ENCODE results near the gene PLD2.
A peak's percentile ranks its signal among the peaks of the same experiment; 100 is the strongest.

The PLD2 gene, protein sequence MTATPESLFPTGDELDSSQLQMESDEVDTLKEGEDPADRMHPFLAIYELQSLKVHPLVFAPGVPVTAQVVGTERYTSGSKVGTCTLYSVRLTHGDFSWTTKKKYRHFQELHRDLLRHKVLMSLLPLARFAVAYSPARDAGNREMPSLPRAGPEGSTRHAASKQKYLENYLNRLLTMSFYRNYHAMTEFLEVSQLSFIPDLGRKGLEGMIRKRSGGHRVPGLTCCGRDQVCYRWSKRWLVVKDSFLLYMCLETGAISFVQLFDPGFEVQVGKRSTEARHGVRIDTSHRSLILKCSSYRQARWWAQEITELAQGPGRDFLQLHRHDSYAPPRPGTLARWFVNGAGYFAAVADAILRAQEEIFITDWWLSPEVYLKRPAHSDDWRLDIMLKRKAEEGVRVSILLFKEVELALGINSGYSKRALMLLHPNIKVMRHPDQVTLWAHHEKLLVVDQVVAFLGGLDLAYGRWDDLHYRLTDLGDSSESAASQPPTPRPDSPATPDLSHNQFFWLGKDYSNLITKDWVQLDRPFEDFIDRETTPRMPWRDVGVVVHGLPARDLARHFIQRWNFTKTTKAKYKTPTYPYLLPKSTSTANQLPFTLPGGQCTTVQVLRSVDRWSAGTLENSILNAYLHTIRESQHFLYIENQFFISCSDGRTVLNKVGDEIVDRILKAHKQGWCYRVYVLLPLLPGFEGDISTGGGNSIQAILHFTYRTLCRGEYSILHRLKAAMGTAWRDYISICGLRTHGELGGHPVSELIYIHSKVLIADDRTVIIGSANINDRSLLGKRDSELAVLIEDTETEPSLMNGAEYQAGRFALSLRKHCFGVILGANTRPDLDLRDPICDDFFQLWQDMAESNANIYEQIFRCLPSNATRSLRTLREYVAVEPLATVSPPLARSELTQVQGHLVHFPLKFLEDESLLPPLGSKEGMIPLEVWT

GRCh38 chr17:4806777-4807604 is at the start of gene PLD2:
PLD2 (plus strand) TSS chr17:4807152; CDS start chr17:4807773, 621 bp downstream.
- peak; percentile 76 to 87 for DNase-seq (ENCODE audit: low read depth in 2 of 2)

DNA sequence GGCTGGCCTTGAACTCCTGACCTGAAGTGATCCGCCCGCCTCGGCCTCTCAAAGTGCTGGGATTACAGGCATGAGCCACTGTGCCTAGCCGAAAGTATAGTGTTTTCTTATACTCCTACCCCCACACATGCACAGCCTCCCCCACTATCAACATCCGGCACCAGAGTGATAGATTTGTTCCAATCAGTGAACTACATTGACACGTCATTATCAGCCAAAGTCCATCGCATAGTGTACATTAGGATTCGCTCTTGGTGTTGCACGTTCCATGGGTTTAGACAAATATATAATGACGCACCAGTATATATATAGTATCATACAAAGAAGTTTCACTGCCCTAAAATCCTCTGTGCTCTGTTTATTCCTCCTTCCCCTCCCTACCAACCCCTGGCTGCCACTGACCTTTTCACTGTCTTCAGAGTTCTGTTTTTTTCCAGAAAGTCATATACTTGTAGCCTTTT is 47.1 kb upstream of the PLD2 start:
- DNase-seq (ENCODE audit: low read depth in 2 of 2), result no peak

GRCh38 chr17:4764595-4764994 is 42.4 kb upstream of the PLD2 start:
- no peak for DNase-seq (ENCODE audit: low read depth in 2 of 2)

DNA sequence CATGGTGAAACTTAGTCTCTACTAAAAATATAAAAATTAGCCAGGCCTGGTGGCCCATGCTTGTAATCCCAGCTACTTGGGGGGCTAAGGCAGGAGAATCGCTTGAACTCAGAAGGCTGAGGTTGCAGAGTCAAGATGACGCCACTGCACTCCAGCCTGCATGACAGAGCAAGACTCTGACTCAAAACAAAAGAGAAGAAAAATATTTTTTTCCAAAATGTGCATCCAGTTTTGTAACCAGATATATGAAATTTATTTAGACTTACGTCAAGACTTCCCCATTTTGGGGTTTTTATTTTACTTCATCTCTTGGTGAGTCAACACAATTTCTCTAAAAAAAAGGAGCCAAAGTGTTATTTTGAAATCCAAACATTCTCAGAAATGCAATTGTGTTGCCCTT is 40.8 kb upstream of the PLD2 start:
- no peak for DNase-seq (ENCODE audit: low read depth in 2 of 2)

- DNase-seq (ENCODE audit: low read depth in 2 of 2), result no peak
Measured at GRCh38 chr17:4766723-4767122, 40.2 kb upstream of the PLD2 start.

GRCh38 chr17:4768298-4768697 is 38.7 kb upstream of the PLD2 start:
- no peak for DNase-seq (ENCODE audit: low read depth in 2 of 2)

DNA sequence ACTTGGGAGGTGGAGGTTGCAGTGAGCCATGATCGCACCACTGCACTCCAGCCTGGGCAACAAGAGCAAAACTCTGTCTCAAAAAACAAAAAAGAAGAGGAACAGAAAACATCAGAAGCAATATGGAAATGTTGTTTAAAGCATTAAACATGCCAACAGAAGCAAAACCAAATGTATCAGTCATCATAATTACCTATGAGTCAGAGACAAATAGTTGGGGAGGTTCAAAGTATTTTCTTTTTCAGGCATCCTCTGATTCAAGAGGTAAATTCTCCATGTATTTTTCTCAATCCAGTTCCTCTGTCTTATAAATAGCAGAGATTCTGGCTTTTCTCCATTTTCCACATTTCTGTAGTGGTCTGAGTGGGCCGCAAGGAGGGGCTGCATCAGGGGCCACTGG is 37.3 kb upstream of the PLD2 start:
- DNase-seq (ENCODE audit: low read depth in 2 of 2), result no peak

DNA sequence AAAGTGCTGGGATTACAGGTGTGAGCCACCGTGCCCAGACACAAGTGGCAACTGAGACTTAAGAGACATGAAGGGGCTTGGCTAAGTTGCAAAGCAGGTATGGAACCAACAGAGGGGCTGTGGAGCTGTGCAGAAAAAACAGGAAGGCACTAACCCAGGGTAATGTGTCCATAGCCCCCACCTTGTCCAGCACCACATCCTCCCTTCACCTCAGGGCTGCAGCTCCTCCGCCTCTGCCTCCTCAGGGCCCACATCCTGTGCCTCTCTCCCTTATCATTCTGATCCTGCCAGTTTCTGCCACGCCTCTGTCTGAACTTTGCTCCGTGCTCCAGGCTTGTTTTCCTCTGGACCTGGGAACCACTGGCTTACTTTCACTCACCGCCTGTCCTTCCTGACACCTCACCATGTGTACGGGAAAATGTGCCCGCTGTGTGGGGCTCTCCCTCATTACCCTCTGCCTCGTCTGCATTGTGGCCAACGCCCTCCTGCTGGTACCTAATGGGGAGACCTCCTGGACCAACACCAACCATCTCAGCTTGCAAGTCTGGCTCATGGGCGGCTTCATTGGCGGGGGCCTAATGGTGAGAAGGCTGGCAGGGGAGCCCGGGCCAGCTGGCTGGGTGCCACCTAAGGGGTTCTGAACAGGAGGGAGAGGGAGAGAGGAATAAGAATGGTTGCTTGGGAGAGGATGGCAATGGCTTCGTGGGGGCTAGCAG is 35.3 kb upstream of the PLD2 start, which contains the start of gene TM4SF5:
Gene TM4SF5, plus strand, starts transcription at position 368 of the 716 bp plus-strand sequence. Its CDS starts 37 bp downstream, at position 405.
- DNase-seq (ENCODE audit: low read depth in 2 of 2), result no peak

DNA sequence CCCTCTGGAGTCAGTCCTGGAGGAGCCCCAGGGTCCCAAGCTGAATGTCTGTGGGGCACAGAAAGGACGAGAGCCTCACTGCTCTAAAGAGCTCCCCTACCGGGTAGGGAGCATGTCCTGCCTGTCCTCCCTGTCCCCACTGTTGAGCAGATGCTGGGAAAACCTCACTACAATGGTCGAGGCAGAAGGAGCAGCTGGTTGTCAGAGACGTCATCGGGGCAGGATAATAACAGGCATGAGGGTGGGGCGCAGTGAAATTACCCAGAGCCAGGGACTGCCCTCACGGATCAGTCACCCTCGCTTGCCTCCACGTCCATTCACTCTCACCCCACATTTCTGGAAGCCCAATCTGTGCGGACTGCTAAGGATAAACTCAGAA is 34.7 kb upstream of the PLD2 start:
- DNase-seq (ENCODE audit: low read depth in 2 of 2), result no peak

DNA sequence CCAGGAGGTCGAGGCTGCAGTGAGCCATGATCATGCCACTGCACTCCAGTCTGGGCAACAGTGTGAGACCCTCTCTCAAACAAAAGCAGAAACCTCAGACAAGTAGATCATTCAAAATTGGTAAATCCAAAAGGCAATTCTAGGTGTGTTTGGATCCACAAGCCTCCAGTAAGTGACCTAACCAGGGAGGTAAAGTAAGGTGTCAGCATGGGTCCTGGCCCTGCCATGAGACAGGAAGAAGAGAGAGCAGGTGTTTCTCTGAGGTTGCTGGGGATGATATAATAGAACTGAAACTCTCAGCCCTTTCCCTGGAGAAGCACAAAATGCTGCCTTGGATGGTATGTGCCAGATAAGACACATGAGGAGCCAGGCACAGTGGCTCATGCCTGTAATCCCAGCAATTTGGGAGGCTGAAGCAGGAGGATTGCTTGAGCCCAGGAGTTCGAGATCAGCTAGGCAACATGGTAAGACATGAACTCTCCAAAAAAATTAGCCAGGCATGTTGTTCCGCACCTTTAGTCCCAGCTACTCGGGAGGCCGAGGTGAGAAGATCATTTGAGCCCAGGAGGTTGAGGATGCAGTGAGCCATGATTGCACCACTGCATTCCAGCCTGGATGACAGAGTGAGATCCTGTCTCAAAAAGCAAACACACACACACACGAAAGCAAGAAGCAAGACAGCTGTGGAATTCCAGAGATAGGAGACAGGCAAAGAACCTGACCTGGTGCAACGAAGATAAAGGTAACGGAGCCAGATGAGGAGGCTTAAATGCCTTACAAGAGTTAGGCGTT is 28.8 kb upstream of the PLD2 start:
- no peak for DNase-seq (ENCODE audit: low read depth in 2 of 2)

DNA sequence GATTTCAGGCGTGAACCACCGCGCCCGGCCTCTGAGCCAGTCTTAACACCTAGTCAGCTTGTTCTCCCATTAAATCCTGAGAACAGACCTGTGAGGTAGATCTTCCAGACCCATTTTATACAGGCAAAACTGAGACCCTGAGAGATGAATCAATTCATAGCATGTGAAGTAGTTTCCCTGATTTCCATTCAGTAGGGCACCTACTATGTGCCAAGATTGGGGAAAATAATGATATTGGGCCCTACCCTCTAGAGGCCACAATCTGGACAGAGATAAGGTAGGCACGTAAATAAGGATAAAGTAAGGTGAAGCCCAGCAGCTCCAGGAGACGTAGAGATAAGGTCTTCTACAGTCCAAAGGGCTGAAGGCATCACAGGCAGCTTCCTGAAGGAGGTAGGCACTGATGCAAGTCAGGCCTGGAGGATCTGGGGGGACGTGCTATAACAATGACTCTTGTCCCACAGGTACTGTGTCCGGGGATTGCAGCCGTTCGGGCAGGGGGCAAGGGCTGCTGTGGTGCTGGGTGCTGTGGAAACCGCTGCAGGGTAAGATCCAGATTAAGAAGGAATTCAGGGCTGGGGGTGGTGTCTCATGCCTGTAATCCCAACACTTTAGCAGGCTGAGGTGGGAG is 26.5 kb upstream of the PLD2 start:
- DNase-seq (ENCODE audit: low read depth in 2 of 2), result no peak

DNA sequence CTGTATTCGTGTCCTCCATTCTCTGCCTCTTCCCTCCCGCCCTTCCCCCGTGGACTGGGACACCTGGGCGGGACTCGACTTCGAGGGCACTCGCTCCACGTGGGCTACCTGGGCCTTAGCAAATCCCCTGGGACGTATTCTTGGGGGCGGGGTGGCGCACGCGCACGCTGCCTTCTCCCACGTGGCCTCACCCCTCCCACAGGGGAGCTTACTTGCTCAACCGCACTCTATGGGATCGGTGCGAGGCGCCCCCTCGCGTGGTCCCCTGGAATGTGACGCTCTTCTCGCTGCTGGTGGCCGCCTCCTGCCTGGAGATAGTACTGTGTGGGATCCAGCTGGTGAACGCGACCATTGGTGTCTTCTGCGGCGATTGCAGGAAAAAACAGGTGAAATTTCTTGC is 24.3 kb upstream of the PLD2 start:
- no peak for DNase-seq (ENCODE audit: low read depth in 2 of 2)

DNA sequence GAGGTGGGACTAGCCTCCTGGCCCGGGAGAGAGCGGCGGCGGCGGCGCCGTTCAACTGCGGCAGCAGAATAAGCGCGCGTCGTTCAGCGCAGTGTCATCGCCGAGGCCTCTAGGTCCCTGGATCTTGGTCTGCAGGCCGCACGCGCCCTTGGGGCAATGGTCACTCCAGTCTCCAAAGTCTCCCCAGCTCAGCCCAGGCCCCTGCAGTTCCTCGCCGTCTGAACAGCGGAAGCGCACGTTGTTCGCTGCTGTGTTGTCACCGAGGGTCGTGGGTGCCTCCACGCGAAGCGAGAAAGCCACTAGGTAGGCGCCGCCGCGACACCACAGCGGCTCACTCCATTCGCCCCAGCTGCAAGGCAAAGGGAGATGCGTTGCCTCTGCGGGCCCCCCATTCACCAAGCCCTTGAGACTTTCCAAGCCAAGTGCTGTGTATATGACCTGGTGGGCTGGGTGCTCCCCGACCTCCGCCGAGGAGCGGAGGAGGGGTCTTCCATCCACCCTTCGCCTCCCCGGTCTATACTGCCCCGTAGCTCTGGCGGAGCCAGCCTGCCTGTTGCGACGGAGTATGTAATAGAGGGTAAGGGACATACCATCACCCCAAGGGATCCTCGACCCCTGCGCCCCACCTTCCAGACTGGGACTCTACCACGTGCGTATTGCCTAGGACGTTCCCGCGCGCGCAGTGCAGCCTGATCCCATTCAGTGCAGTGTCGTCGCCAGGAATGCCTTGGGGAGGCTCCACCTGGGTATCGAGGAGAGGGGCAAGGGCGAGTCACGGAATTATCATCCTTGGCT is 21.4 kb upstream of the PLD2 start:
- no peak for DNase-seq (ENCODE audit: low read depth in 2 of 2)

- no peak for DNase-seq (ENCODE audit: low read depth in 2 of 2)
Measured at GRCh38 chr17:4786106-4786511, 20.8 kb upstream of the PLD2 start, which contains the start of gene VMO1. VMO1 (minus strand) TSS chr17:4786364; CDS start chr17:4786352, 12 bp downstream.

GRCh38 chr17:4786516-4786915 is 20.4 kb upstream of the PLD2 start:
- no peak for DNase-seq (ENCODE audit: low read depth in 2 of 2)

GRCh38 chr17:4788159-4788806 is 18.7 kb upstream of the PLD2 start:
- no peak for DNase-seq (ENCODE audit: low read depth in 2 of 2)

- DNase-seq (ENCODE audit: low read depth in 2 of 2), result no peak
Measured at GRCh38 chr17:4788807-4789700, 17.9 kb upstream of the PLD2 start, which contains the start of gene GLTPD2. GLTPD2 (plus strand) TSS chr17:4788964; CDS start chr17:4789012, 48 bp downstream.
